CD4-positive, alpha-beta T cell treated with Interleukin-2 at 100 ng/mL for 4 hours (primary cell): Measurements from ENCODE around the gene LY6G6C.

Source experiments
- DNase-seq: peaks from one replicate; pipeline ENCODE4 v3.0.0-alpha.2; 2020; ENCODE audit warnings: low spot score

The LY6G6C gene

GRCh38 chr6:31680226-31681134, 41.1 kb downstream of the LY6G6C start, which contains the start of gene LY6G5C:
Gene LY6G5C, minus strand, starts transcription at chr6:31681067. Its CDS starts 694 bp downstream, at chr6:31680373.
- DNase-seq = peak; percentile 78

GRCh38 chr6:31677955-31678354, 43.6 kb downstream of the LY6G6C start:
- DNase-seq = no peak

GRCh38 chr6:31676904-31677303, 44.6 kb downstream of the LY6G6C start:
- no peak for DNase-seq

- no peak for DNase-seq
Measured at GRCh38 chr6:31676322-31676903, 45.1 kb downstream of the LY6G6C start.

GRCh38 chr6:31669676-31670075, 51.9 kb downstream of the LY6G6C start, which contains the start of gene LY6G5B:
Gene LY6G5B, plus strand, starts transcription at chr6:31669976. Its CDS starts 975 bp downstream, at chr6:31670951.
- no peak for DNase-seq
